ENCODE results near the gene DYNC1H1. TPM values are rescaled to one million over a fixed set of nuclear protein-coding genes. Genes with fewer than 3 reads are reported as not detected.

The DYNC1H1 gene

GRCh38 chr14:102097441-102098135, 133.2 kb downstream of the DYNC1H1 start:
- no peak overlapping the region for H2BK15ac ChIP-seq (replicated peaks; ENCODE audit: low read depth)

GRCh38 chr14:102103062-102103695, 138.8 kb downstream of the DYNC1H1 start:
- no peaks in the 10 kb centered on the region for H3K36me3 ChIP-seq (ENCODE audit: control insufficient read depth, insufficient read depth, low read length)
- no peak overlapping the region for H4K8ac ChIP-seq (ENCODE audit: low read depth, low read length)
- no peak overlapping the region for H3K23ac ChIP-seq (ENCODE audit: low read length)
- H3K9ac ChIP-seq (ENCODE audit: low read length) = no peak overlapping the region
- H3K4me2 ChIP-seq (ENCODE audit: low read length) = no peak overlapping the region
- no peak overlapping the region for H3K4me3 ChIP-seq (ENCODE audit: low read length)
- no peak overlapping the region for H3K56ac ChIP-seq (ENCODE audit: low read length)
- no CpG with 5 or more reads among the region's 10 CpGs for WGBS (ENCODE audit: extremely low coverage, insufficient coverage, low lambda C conversion rate)
- no peak overlapping the region for H2BK120ac ChIP-seq (ENCODE audit: low read depth, low read length)
- no peaks in the 10 kb centered on the region for H3K79me2 ChIP-seq (ENCODE audit: control insufficient read depth, insufficient read depth, low read length)
- no peak overlapping the region for H3K4ac ChIP-seq (ENCODE audit: low read depth, low read length)
- no peak overlapping the region for H2BK5ac ChIP-seq (ENCODE audit: low read length)
- no peak overlapping the region for H2AK5ac ChIP-seq (ENCODE audit: low read length)
- no peaks in the 10 kb centered on the region for H3K4me1 ChIP-seq (ENCODE audit: control insufficient read depth, low read depth, low read length)
- no peak overlapping the region for H3K18ac ChIP-seq (ENCODE audit: low read length)
- DNase-seq = no peak
- H3K27me3 ChIP-seq (ENCODE audit: insufficient read depth, low read length, poor library complexity) = no peaks in the 10 kb centered on the region
- H2BK15ac ChIP-seq (replicated peaks; ENCODE audit: low read depth) = no peak overlapping the region
- H4K5ac ChIP-seq (ENCODE audit: low read length) = no peak overlapping the region
- H3K79me1 ChIP-seq (ENCODE audit: low read length) = no peaks in the 10 kb centered on the region
- H3K27ac ChIP-seq (ENCODE audit: low read depth, low read length) = no peak overlapping the region

More at GRCh38 chr14:102097441-102098135, 133.2 kb downstream of the DYNC1H1 start:
- no CpG with 5 or more reads among the region's 7 CpGs for WGBS (ENCODE audit: extremely low coverage, insufficient coverage, low lambda C conversion rate)
- no peak overlapping the region for H3K23ac ChIP-seq (ENCODE audit: low read length)
- no peak overlapping the region for H3K18ac ChIP-seq (ENCODE audit: low read length)
- peak overlapping the region; percentile 45 for H3K27ac ChIP-seq (ENCODE audit: low read depth, low read length)
- no peaks in the 10 kb centered on the region for H3K79me1 ChIP-seq (ENCODE audit: low read length)
- H3K9ac ChIP-seq (ENCODE audit: low read length) = peak overlapping the region; percentile 33
- H3K4me3 ChIP-seq (ENCODE audit: low read length) = no peak overlapping the region
- no peak overlapping the region for H4K5ac ChIP-seq (ENCODE audit: low read length)
- DNase-seq = peak; percentile 88
- no peak overlapping the region for H2BK120ac ChIP-seq (ENCODE audit: low read depth, low read length)
- H3K27me3 ChIP-seq (ENCODE audit: insufficient read depth, low read length, poor library complexity) = no peaks in the 10 kb centered on the region
- no peak overlapping the region for H3K4me2 ChIP-seq (ENCODE audit: low read length)
- no peak overlapping the region for H4K8ac ChIP-seq (ENCODE audit: low read depth, low read length)
- H3K36me3 ChIP-seq (ENCODE audit: control insufficient read depth, insufficient read depth, low read length) = no peaks in the 10 kb centered on the region
- H3K4me1 ChIP-seq (ENCODE audit: control insufficient read depth, low read depth, low read length) = peaks cover 11% of the 10 kb centered on the region
- H3K56ac ChIP-seq (ENCODE audit: low read length) = peak overlapping the region; percentile 65
- no peak overlapping the region for H2BK5ac ChIP-seq (ENCODE audit: low read length)
- peak overlapping the region; percentile 35 for H2AK5ac ChIP-seq (ENCODE audit: low read length)
- H3K4ac ChIP-seq (ENCODE audit: low read depth, low read length) = no peak overlapping the region
- no peaks in the 10 kb centered on the region for H3K79me2 ChIP-seq (ENCODE audit: control insufficient read depth, insufficient read depth, low read length)

- Histone ChIP-seq H2BK120ac (ENCODE audit: low read depth, low read length) (no peak overlapping the region), H4K5ac (ENCODE audit: low read length) (no peak overlapping the region), H3K79me1 (ENCODE audit: low read length) (no peaks in the 10 kb centered on the region), H2AK5ac (ENCODE audit: low read length) (no peak overlapping the region), H3K4ac (ENCODE audit: low read depth, low read length) (no peak overlapping the region), H2BK5ac (ENCODE audit: low read length) (no peak overlapping the region), H3K4me2 (ENCODE audit: low read length) (no peak overlapping the region), H3K27me3 (ENCODE audit: insufficient read depth, low read length, poor library complexity) (no peaks in the 10 kb centered on the region), H3K79me2 (ENCODE audit: control insufficient read depth, insufficient read depth, low read length) (no peaks in the 10 kb centered on the region), H4K8ac (ENCODE audit: low read depth, low read length) (no peak overlapping the region), H2BK15ac (replicated peaks; ENCODE audit: low read depth) (no peak overlapping the region), H3K4me3 (ENCODE audit: low read length) (no peak overlapping the region), H3K27ac (ENCODE audit: low read depth, low read length) (no peak overlapping the region), H3K4me1 (ENCODE audit: control insufficient read depth, low read depth, low read length) (no peaks in the 10 kb centered on the region), H3K23ac (ENCODE audit: low read length) (no peak overlapping the region), H3K56ac (ENCODE audit: low read length) (no peak overlapping the region), H3K36me3 (ENCODE audit: control insufficient read depth, insufficient read depth, low read length) (no peaks in the 10 kb centered on the region), H3K18ac (ENCODE audit: low read length) (no peak overlapping the region), H3K9ac (ENCODE audit: low read length) (no peak overlapping the region)
- DNase-seq = no peak
- WGBS (ENCODE audit: extremely low coverage, insufficient coverage, low lambda C conversion rate) = no CpG with 5 or more reads among the region's 4 CpGs
Observed at GRCh38 chr14:102105369-102105768, 141.0 kb downstream of the DYNC1H1 start.

Small RNA genes lying within 50 kb of the gene (small RNA-seq; reads per million reads assigned to genes)
- not detected for gene AL118558.2 (ENCODE audit: insufficient read depth)
- not detected for gene RN7SL472P (ENCODE audit: insufficient read depth)
